A549 treated with AZD9567 at 1 μM for 4 hours (cell line): ENCODE measurements around the gene PLEKHB1. TPM values are rescaled to one million over a fixed set of nuclear protein-coding genes. Genes with fewer than 3 reads are reported as not detected.

Experiments used
- total RNA-seq: library from RNA; stranded (reverse); fragments of 200-300 nt; extraction: Qiagen RNA extraction; gene quantifications from 5 replicates; pipeline ENCODE4 v1.2.3, GENCODE V29; 2022; ENCODE audit not compliant: insufficient read depth

Gene PLEKHB1
- total RNA-seq, result 0.62 to 1.2 TPM (median 0.88 TPM) in 4 of 5 replicates, not detected in the other

DNA sequence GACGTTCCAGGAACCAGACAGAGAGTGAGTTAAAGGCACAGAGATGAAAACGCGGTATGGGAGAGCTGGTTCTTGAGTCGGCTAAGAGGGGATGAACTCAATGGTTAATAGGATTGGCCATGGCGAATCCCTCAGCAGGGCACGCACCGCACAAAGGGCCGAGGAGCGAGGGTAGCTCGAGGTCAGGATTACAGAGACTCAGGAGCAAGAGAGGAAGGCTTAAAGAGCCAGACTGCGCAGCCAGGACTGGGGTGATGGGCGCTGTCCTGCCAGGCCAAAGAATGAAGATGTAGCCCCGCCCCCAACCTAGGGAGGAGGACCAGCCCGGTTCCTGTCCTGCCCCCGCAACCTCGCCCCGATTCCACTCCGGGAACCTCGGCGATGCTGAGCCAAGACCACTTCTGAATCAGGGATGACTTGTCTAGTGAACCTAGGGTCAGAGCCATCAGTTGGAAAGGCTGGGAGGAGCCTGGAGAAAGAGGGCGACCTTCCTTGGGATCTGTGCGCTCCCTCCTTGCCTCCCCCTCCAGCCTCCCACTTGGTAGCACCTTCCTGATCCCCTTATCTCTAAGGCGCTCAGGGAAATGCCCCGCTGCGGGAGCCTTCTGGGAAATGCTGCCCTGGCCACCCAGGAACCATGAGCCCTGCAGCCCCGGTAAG, at the start of gene PLEKHB1:
Gene PLEKHB1 (plus strand): TSS at position 610 of the 660 bp plus-strand sequence. CDS start 28 bp downstream, at position 638.

DNA sequence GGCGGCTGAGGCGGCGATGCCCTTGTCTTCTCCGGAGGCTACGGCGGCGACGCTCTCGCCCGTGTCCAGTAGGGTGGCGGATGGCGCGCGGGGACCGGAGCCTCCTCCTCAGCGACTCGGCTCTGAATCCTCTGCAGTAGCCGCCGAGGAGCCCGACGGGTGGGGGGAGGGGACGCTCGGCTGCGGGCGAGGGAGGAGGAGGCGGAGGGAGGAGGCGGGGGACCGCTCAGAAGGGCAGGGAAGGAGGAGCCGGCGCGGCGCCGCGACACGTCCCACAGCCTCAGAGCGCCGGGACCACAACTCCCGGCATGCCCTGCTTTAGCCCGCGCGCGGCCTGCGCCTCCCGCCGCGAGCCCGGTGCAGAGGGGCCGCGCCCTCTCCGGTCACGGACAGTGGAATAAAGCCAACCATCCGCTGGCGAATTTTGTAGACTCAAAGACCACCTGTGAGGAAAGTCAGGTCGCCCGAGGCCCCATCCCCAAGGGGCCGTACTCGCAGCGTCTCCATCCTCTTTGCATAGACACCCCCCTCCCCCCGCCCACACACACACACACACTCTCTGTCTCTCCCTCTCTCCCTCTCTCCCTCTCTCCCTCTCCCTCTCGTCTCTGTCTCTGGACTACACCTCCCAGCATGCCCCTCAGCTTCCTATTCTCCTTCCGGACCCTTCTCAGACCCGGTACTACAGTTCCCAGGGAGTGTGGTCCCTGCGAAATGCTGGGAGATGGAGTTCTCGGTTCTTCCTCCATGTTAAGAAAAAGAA, 48.2 kb upstream of the PLEKHB1 start, which contains the start of gene FAM168A:
Gene FAM168A (minus strand): TSS at position 157 of the 763 bp plus-strand sequence. CDS start 129,638 bp downstream, outside the sequence.

Other genes starting within 250 kb of the PLEKHB1 start
- 9.7 to 14.3 TPM (median 13.1 TPM) in 5 replicates for gene FAM168A, start 48.5 kb upstream of the PLEKHB1 start, total RNA-seq
- gene RAB6A, start 114.5 kb downstream of the PLEKHB1 start, total RNA-seq, result 51.9 to 68.8 TPM (median 63.6 TPM) in 5 replicates
- gene MRPL48, start 141.3 kb downstream of the PLEKHB1 start, total RNA-seq, result 48.4 to 60.2 TPM (median 49.3 TPM) in 5 replicates
- gene COA4, start 230.3 kb downstream of the PLEKHB1 start, total RNA-seq, result 112 to 136 TPM (median 130 TPM) in 5 replicates
- gene PAAF1, start 230.4 kb downstream of the PLEKHB1 start, total RNA-seq, result 11.7 to 14.7 TPM (median 12.2 TPM) in 5 replicates